H1 (cell line): ENCODE results near the gene TNS1. TPM values are rescaled to one million over a fixed set of nuclear protein-coding genes. Genes with fewer than 3 reads are reported as not detected.

Experiments used
- CTCF ChIA-PET: fragments of 300-600 bp; sonication (Branson Sonifier 250); formaldehyde crosslinking; loops from one replicate; lab custom pipeline; 2021; ENCODE audit not compliant: partially characterized antibody; lab: Charles Lee
- POLR2A ChIA-PET: fragments of 300-600 bp; sonication (Branson Sonifier 250); formaldehyde crosslinking; loops from one replicate; lab custom pipeline; 2021; ENCODE audit warnings: inconsistent platforms; ENCODE audit not compliant: partially characterized antibody; lab: Charles Lee
- DNase-seq, 2 experiments: peaks; one replicate each; pipeline versions ENCODE4 v3.0.0 to v3.0.0-alpha.2; 2010 to 2022; ENCODE audit warnings: low spot score in 2 of 2, low read depth in 1 of 2, mixed read lengths in 1 of 2
- FAIRE-seq: peaks from 2 replicates; lab custom pipeline; 2011; peaks lifted over from hg19 to GRCh38; lab: Jason Lieb, UNC
- H2AFZ ChIP-seq: 2 replicates; pipeline ENCODE4 v1.8.1; 2012; ENCODE audit warnings: low read length, inconsistent platforms
- H2AK5ac ChIP-seq: 2 replicates; pipeline ENCODE4 v1.6.1; 2013; ENCODE audit warnings: low read depth, low read length
- H2BK120ac ChIP-seq: replicated peaks from 2 replicates; pipeline ENCODE3; 2013; ENCODE audit warnings: low read depth, low read length, inconsistent platforms
- H2BK12ac ChIP-seq: 2 replicates; pipeline ENCODE4 v1.6.1; 2013; ENCODE audit warnings: low read depth, low read length
- H2BK15ac ChIP-seq: 2 replicates; pipeline ENCODE4 v1.6.1; 2013; ENCODE audit warnings: low read length
- H2BK20ac ChIP-seq: 2 replicates; pipeline ENCODE4 v1.6.1; 2013; ENCODE audit warnings: low read length
- H2BK5ac ChIP-seq: 2 replicates; pipeline ENCODE4 v1.6.1; 2013; ENCODE audit warnings: low read depth, low read length
- H3K14ac ChIP-seq: 2 replicates; pipeline ENCODE4 v1.6.1; 2013; ENCODE audit warnings: inconsistent platforms; ENCODE audit not compliant: insufficient read length
- H3K18ac ChIP-seq: 2 replicates; pipeline ENCODE4 v1.6.1; 2013; ENCODE audit warnings: low read length; ENCODE audit errors: extremely low read depth
- H3K23ac ChIP-seq: 2 replicates; pipeline ENCODE4 v1.6.1; 2013; ENCODE audit warnings: inconsistent platforms; ENCODE audit not compliant: insufficient read length
- H3K23me2 ChIP-seq: 2 replicates; pipeline ENCODE4 v1.6.1; 2013; ENCODE audit warnings: low read depth, low read length
- H3K27ac ChIP-seq: 2 replicates; pipeline ENCODE4 v1.6.1; 2011; ENCODE audit warnings: low read depth, low read length, inconsistent platforms
- H3K27me3 ChIP-seq, 4 experiments: replicated peaks in 1 of 4; 1 replicate in 1 of 4; 2 replicates in 3 of 4; pipeline versions ENCODE4 v1.6.1 to v1.8.1; 2011 to 2013; ENCODE audit warnings: low read length in 3 of 4, mild to moderate bottlenecking in 3 of 4, inconsistent platforms in 2 of 4, mixed read lengths in 2 of 4, moderate library complexity in 1 of 4; ENCODE audit not compliant: control insufficient read depth in 3 of 4, insufficient read depth in 3 of 4; ENCODE audit errors: extremely low read depth in 1 of 4
- H3K36me3 ChIP-seq, 4 experiments: 2 replicates each; pipeline versions ENCODE4 v1.6.1 to v1.8.1; 2011 to 2013; ENCODE audit warnings: mild to moderate bottlenecking in 4 of 4, low read length in 3 of 4, moderate library complexity in 2 of 4, control low read depth in 1 of 4, inconsistent platforms in 1 of 4; ENCODE audit not compliant: insufficient read depth in 4 of 4, control insufficient read depth in 2 of 4
- H3K4ac ChIP-seq: replicated peaks from 2 replicates; pipeline ENCODE3; 2013; ENCODE audit warnings: low read length, low read depth, mixed read lengths, inconsistent platforms; ENCODE audit not compliant: insufficient read length
- H3K4me1 ChIP-seq, 4 experiments: replicated peaks in 1 of 4; 1 replicate in 1 of 4; 2 replicates in 3 of 4; pipeline versions ENCODE4 v1.6.1 to v1.8.1; 2011 to 2013; ENCODE audit warnings: low read length in 3 of 4, inconsistent platforms in 2 of 4, mixed read lengths in 1 of 4; ENCODE audit not compliant: insufficient read depth in 4 of 4, control insufficient read depth in 3 of 4
- H3K4me2 ChIP-seq, 2 experiments: 2 replicates each; pipeline versions ENCODE4 v1.6.1 to v1.8.1; 2011 to 2013; ENCODE audit warnings: low read depth in 2 of 2, low read length in 2 of 2, control low read depth in 1 of 2, inconsistent platforms in 1 of 2, mild to moderate bottlenecking in 1 of 2; ENCODE audit not compliant: insufficient read depth in 1 of 2
- H3K4me3 ChIP-seq, 4 experiments: fragments of 200-600, 300-600 bp in 1 of 4; sonication (generic), shearing (Covaris generic), sonication (Bioruptor Twin) in 1 of 4; 2 replicates each; pipeline versions ENCODE4 v1.5.1 to v1.8.1; 2011 to 2016; ENCODE audit warnings: low read length in 4 of 4, low read depth in 3 of 4, control low read depth in 2 of 4, inconsistent platforms in 2 of 4, mild to moderate bottlenecking in 2 of 4, mixed read lengths in 1 of 4, moderate library complexity in 1 of 4; ENCODE audit not compliant: insufficient read depth in 2 of 4; ENCODE audit errors: extremely low read depth in 1 of 4
- H3K56ac ChIP-seq: replicated peaks from 2 replicates; pipeline ENCODE3; 2013; ENCODE audit warnings: low read depth, mild to moderate bottlenecking, mixed read lengths, low read length, inconsistent platforms; ENCODE audit not compliant: insufficient read length
- H3K79me1 ChIP-seq: 2 replicates; pipeline ENCODE4 v1.6.1; 2013; ENCODE audit warnings: low read depth, low read length, control low read depth
- H3K79me2 ChIP-seq, 2 experiments: 2 replicates each; pipeline versions ENCODE4 v1.6.1 to v1.8.1; 2012 to 2013; ENCODE audit warnings: low read length in 2 of 2, mild to moderate bottlenecking in 2 of 2, inconsistent platforms in 1 of 2; ENCODE audit not compliant: insufficient read depth in 2 of 2, control insufficient read depth in 1 of 2
- H3K9ac ChIP-seq, 4 experiments: replicated peaks in 1 of 4; 1 replicate in 1 of 4; 2 replicates in 3 of 4; pipeline versions ENCODE4 v1.6.1 to v1.8.1; 2011 to 2013; ENCODE audit warnings: low read depth in 3 of 4, low read length in 3 of 4, control low read depth in 2 of 4, mild to moderate bottlenecking in 2 of 4, moderate library complexity in 2 of 4, inconsistent platforms in 1 of 4; ENCODE audit errors: extremely low read depth in 1 of 4
- H3K9me3 ChIP-seq, 2 experiments: 2 replicates each; pipeline versions ENCODE4 v1.6.1 to v1.8.1; 2012 to 2013; ENCODE audit warnings: mild to moderate bottlenecking in 2 of 2, moderate library complexity in 2 of 2, control low read depth in 1 of 2, inconsistent platforms in 1 of 2, low read depth in 1 of 2, low read length in 1 of 2, mixed read lengths in 1 of 2; ENCODE audit not compliant: insufficient read depth in 2 of 2
- H4K20me1 ChIP-seq, 2 experiments: replicated peaks in 1 of 2; 2 replicates each; pipeline versions ENCODE3 to v1.8.1; 2011 to 2013; ENCODE audit warnings: inconsistent platforms in 2 of 2, low read length in 2 of 2, mild to moderate bottlenecking in 1 of 2; ENCODE audit not compliant: insufficient read depth in 2 of 2, control insufficient read depth in 1 of 2
- H4K5ac ChIP-seq: 2 replicates; pipeline ENCODE4 v1.6.1; 2013; ENCODE audit warnings: low read length, low read depth, mixed read lengths, inconsistent platforms; ENCODE audit not compliant: insufficient read length
- H4K8ac ChIP-seq: 2 replicates; pipeline ENCODE4 v1.8.0; 2013; ENCODE audit warnings: mild to moderate bottlenecking, moderate library complexity, low read length, inconsistent platforms; ENCODE audit not compliant: insufficient read depth; ENCODE audit errors: extremely low read depth
- H4K91ac ChIP-seq: replicated peaks from 2 replicates; pipeline ENCODE3; 2013; ENCODE audit warnings: low read length, mixed read lengths, inconsistent platforms; ENCODE audit not compliant: insufficient read length
- KDM1A ChIP-seq: fragments of 200-600, 300-600 bp; sonication (generic); IDR thresholded peaks from 2 replicates; pipeline ENCODE4 v1.7.1; 2016; ENCODE audit warnings: mild to moderate bottlenecking, low read length, borderline replicate concordance
- WGBS, 2 experiments: shearing (Covaris generic) in 1 of 2; methylation state at CpG; one replicate each; pipeline versions ENCODE4 v1.1.6 to v1.1.7; 2013 to 2015; ENCODE audit warnings: low lambda C conversion rate in 2 of 2, mixed read lengths in 2 of 2, inconsistent platforms in 1 of 2, low coverage in 1 of 2, missing lambda C conversion rate in 1 of 2; ENCODE audit not compliant: insufficient replicate concordance in 2 of 2, insufficient coverage in 1 of 2, insufficient read length in 1 of 2; ENCODE audit errors: extremely low coverage in 1 of 2, missing lambda C conversion rate in 1 of 2; 5-methylcytosine and 5-hydroxymethylcytosine counted together
- polyA plus RNA-seq, 7 experiments: library from polyadenylated mRNA; depleted of rRNA in 3 of 7; stranded (reverse) in 5 of 7; unstranded in 2 of 7; fragments of >200 nt in 5 of 7; fragments of 200-250 nt in 2 of 7; gene quantifications; 1 replicate in 5 of 7; 2 replicates in 1 of 7; 4 replicates in 1 of 7; pipeline versions ENCODE4 v1.2.1 to v1.2.3, GENCODE V29; 2011 to 2013; ENCODE audit warnings: missing spikeins in 2 of 7, mixed read lengths in 2 of 7
- total RNA-seq: library from RNA; stranded (reverse); fragmentation: NEBNext Ultra II Directional; extraction: Animal tissue kit (Norgen Biotek cat#: 25700); gene quantifications from 2 replicates; pipeline ENCODE4 v1.2.1, GENCODE V29; 2021
- TF ChIP-seq, protein P1 (sequence below): IDR thresholded peaks from 2 replicates; pipeline ENCODE4 v1.6.1; 2011; ENCODE audit warnings: low read length, improper control_type of control experiment

The TNS1 gene
- total and polyA plus RNA-seq, 2 of the 8 experiments (the other 6 are each of a cell fraction or from before 2014, with no cell fraction given) = 1.5 to 5.1 TPM

DNA sequence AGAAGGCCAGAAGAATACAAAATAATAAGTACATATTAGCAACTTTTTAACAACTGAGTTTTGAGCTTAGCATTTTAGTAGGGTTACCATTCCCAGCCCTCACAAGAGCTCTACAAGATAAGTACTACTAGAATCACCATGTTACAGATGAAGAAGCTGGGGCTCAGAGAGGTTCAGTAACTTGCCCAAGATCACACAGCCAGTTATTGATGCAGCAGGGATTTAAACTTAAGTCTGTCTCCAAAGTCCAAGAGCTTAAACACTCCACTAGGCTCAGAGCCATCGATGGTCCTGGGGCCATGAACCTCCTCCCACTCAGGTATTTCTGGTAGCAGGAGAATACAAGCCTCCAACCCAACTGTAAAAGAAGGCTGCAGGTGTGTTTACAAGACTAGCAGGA lies 30.8 kb downstream of the TNS1 start:
- no peaks in the 10 kb centered on the region for H3K79me2 ChIP-seq
- H2BK15ac ChIP-seq = no peak overlapping the region
- no peaks in the 10 kb centered on the region for H3K9me3 ChIP-seq
- no peak overlapping the region for H3K18ac ChIP-seq
- no peak overlapping the region for H3K27ac ChIP-seq
- no peaks in the 10 kb centered on the region; the same call in 1 of the 2 replicates for H3K23me2 ChIP-seq
- TF ChIP-seq, protein P1, sequence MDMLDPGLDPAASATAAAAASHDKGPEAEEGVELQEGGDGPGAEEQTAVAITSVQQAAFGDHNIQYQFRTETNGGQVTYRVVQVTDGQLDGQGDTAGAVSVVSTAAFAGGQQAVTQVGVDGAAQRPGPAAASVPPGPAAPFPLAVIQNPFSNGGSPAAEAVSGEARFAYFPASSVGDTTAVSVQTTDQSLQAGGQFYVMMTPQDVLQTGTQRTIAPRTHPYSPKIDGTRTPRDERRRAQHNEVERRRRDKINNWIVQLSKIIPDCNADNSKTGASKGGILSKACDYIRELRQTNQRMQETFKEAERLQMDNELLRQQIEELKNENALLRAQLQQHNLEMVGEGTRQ = no peak
- TF ChIP-seq KDM1A = peak; percentile 79
- ChIA-PET POLR2A (interaction anchor here (1.2 to 1.5 kb wide), 2 partner anchors 10 to 23 kb away, joined by 3 to 4 read pairs; no protein-coding TSS in a partner anchor), CTCF (interaction anchor here (0.7 to 3.1 kb wide), 13 partner anchors 8 to 186 kb away, joined by 3 to 11 read pairs (median 4); no protein-coding TSS in a partner anchor)
- no peak overlapping the region for H3K23ac ChIP-seq
- DNase-seq (no peak), FAIRE-seq (no peak)
- no peaks in the 10 kb centered on the region for H3K4me1 ChIP-seq
- H2AFZ ChIP-seq = no peak overlapping the region
- H2AK5ac ChIP-seq = no peak overlapping the region
- no peak overlapping the region for H3K9ac ChIP-seq
- H4K8ac ChIP-seq = no peak overlapping the region
- no peak overlapping the region for H4K91ac ChIP-seq
- H3K79me1 ChIP-seq = no peaks in the 10 kb centered on the region
- no peak overlapping the region for H2BK5ac ChIP-seq
- no peak overlapping the region for H2BK12ac ChIP-seq
- peaks cover 0 to 8% (median 4%) of the 10 kb centered on the region in 4 experiments; a peak in 4 of 7 replicates for H3K27me3 ChIP-seq
- H2BK120ac ChIP-seq = no peak overlapping the region
- no peaks in the 10 kb centered on the region for H3K36me3 ChIP-seq
- H4K20me1 ChIP-seq = no peaks in the 10 kb centered on the region
- no peak overlapping the region for H3K14ac ChIP-seq
- H3K4me2 ChIP-seq = no peak overlapping the region
- H2BK20ac ChIP-seq = no peak overlapping the region
- WGBS, 2 experiments = 63% methylated on average over 1 of the region's 1 CpG; no CpG with 5 or more reads in 1 of the 2 experiments
- no peak overlapping the region for H4K5ac ChIP-seq
- H3K56ac ChIP-seq = no peak overlapping the region
- no peak overlapping the region for H3K4ac ChIP-seq
- no peak overlapping the region for H3K4me3 ChIP-seq
